HG02943 (cell line): Measurements from ENCODE around the gene ADAT2.

Experiments
- ATAC-seq: cut with Tn5 transposase; IDR thresholded peaks from one replicate; pipeline ENCODE4 v1.9.1; 2021; ENCODE audit warnings: mild to moderate bottlenecking, low read depth, moderate library complexity; ENCODE audit not compliant: unreplicated experiment

ADAT2 gene

GRCh38 chr6:143441680-143442545, 8.6 kb downstream of the ADAT2 start:
- no peak for ATAC-seq

- no peak for ATAC-seq
These were observed 9.5 kb downstream of the ADAT2 start for GRCh38 chr6:143441010-143441409.

GRCh38 chr6:143432588-143432987, 17.9 kb downstream of the ADAT2 start:
- ATAC-seq = no peak

- ATAC-seq = no peak
These were observed 19.3 kb downstream of the ADAT2 start for GRCh38 chr6:143431226-143431625.

- no peak for ATAC-seq
These were observed 20.5 kb downstream of the ADAT2 start for GRCh38 chr6:143429970-143430369.

- ATAC-seq = peak; percentile 99
These were observed 23.2 kb downstream of the ADAT2 start for GRCh38 chr6:143427109-143427817.

- no peak for ATAC-seq
These were observed 24.5 kb downstream of the ADAT2 start for GRCh38 chr6:143426026-143426425.

- ATAC-seq = no peak
These were observed 31.0 kb downstream of the ADAT2 start for GRCh38 chr6:143419526-143419925.

GRCh38 chr6:143414769-143415168, 35.7 kb downstream of the ADAT2 start:
- no peak for ATAC-seq

- ATAC-seq = no peak
These were observed 39.6 kb downstream of the ADAT2 start for GRCh38 chr6:143410859-143411270.

- no peak for ATAC-seq
These were observed 41.7 kb downstream of the ADAT2 start for GRCh38 chr6:143408787-143409162.

GRCh38 chr6:143408151-143408786, 42.2 kb downstream of the ADAT2 start:
- no peak for ATAC-seq

- no peak for ATAC-seq
These were observed 43.8 kb downstream of the ADAT2 start for GRCh38 chr6:143406673-143407072.

- no peak for ATAC-seq
These were observed 44.9 kb downstream of the ADAT2 start for GRCh38 chr6:143405373-143406154.

- ATAC-seq = no peak
These were observed 47.7 kb downstream of the ADAT2 start for GRCh38 chr6:143402721-143403336.

GRCh38 chr6:143401636-143402370, 48.7 kb downstream of the ADAT2 start:
- no peak for ATAC-seq

GRCh38 chr6:143401068-143401446, 49.4 kb downstream of the ADAT2 start:
- ATAC-seq = no peak

GRCh38 chr6:143400258-143401067, 50.0 kb downstream of the ADAT2 start:
- ATAC-seq = no peak

- ATAC-seq = no peak
These were observed 50.7 kb downstream of the ADAT2 start for GRCh38 chr6:143399775-143400174.
